ENCODE results near the gene RASA3.

Gene RASA3

DNA sequence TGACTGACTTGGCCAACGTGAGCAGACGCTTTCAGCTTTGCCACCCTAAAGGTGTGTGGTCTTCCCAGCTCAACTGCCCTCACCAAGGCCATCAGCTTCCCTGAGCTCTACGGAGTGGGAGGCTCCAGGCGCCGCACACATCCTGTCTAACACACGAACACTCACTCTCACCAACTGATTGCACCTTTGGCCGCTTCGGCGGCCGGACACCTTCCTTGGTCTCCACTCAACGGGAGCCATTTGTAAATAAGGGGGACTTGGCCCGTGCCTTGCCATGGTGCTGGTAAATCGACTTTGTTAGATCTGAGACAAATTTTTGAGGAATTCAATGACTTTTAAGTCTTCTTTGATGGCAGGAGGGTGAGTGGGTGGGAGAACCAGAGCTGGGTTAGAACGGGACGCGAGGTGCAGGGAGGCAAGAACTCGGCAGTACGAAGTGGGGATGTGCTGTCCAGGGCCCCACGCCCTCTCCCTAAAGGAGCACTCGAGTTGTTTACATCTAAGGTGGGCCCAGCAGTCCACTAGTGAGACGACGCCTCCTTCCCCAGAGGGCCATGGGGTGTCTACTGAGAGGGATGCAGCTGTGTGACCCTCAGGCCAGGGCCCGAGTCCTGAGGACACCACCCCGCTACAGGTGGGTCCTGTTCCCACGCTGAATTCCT, 163.0 kb downstream of the RASA3 start:
- H2AFZ ChIP-seq (ENCODE audit: low read depth, low read length), result no peak overlapping the region
- H3K79me2 ChIP-seq (ENCODE audit: low read length), result no peaks in the 10 kb centered on the region
- H3K27me3 ChIP-seq (ENCODE audit: low read depth, low read length), result no peaks in the 10 kb centered on the region
- H3K4me2 ChIP-seq (ENCODE audit: low read length), result no peak overlapping the region
- H3K9me3 ChIP-seq (ENCODE audit: insufficient read depth, low read length), result peaks cover 5% of the 10 kb centered on the region; the same call in 1 of the 2 replicates
- no peak overlapping the region for H3K9ac ChIP-seq (ENCODE audit: low read length)
- no peaks in the 10 kb centered on the region for H4K20me1 ChIP-seq (ENCODE audit: insufficient read depth, low read length)
- no peaks in the 10 kb centered on the region for H3K36me3 ChIP-seq (replicated peaks; ENCODE audit: low read depth, low read length)
- H3K4me3 ChIP-seq (ENCODE audit: low read length), result no peak overlapping the region
- H3K4me1 ChIP-seq (ENCODE audit: low read length), result no peaks in the 10 kb centered on the region
- H3K27ac ChIP-seq (ENCODE audit: low read length), result no peak overlapping the region
- no peak for TF ChIP-seq EZH2phosphoT487 (IDR thresholded peaks at IDR 0.05; ENCODE audit: low read depth)
- TF ChIP-seq, protein P1, sequence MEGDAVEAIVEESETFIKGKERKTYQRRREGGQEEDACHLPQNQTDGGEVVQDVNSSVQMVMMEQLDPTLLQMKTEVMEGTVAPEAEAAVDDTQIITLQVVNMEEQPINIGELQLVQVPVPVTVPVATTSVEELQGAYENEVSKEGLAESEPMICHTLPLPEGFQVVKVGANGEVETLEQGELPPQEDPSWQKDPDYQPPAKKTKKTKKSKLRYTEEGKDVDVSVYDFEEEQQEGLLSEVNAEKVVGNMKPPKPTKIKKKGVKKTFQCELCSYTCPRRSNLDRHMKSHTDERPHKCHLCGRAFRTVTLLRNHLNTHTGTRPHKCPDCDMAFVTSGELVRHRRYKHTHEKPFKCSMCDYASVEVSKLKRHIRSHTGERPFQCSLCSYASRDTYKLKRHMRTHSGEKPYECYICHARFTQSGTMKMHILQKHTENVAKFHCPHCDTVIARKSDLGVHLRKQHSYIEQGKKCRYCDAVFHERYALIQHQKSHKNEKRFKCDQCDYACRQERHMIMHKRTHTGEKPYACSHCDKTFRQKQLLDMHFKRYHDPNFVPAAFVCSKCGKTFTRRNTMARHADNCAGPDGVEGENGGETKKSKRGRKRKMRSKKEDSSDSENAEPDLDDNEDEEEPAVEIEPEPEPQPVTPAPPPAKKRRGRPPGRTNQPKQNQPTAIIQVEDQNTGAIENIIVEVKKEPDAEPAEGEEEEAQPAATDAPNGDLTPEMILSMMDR (IDR thresholded peaks at IDR 0.05; ENCODE audit: low read depth, low read length), result no peak

DNA sequence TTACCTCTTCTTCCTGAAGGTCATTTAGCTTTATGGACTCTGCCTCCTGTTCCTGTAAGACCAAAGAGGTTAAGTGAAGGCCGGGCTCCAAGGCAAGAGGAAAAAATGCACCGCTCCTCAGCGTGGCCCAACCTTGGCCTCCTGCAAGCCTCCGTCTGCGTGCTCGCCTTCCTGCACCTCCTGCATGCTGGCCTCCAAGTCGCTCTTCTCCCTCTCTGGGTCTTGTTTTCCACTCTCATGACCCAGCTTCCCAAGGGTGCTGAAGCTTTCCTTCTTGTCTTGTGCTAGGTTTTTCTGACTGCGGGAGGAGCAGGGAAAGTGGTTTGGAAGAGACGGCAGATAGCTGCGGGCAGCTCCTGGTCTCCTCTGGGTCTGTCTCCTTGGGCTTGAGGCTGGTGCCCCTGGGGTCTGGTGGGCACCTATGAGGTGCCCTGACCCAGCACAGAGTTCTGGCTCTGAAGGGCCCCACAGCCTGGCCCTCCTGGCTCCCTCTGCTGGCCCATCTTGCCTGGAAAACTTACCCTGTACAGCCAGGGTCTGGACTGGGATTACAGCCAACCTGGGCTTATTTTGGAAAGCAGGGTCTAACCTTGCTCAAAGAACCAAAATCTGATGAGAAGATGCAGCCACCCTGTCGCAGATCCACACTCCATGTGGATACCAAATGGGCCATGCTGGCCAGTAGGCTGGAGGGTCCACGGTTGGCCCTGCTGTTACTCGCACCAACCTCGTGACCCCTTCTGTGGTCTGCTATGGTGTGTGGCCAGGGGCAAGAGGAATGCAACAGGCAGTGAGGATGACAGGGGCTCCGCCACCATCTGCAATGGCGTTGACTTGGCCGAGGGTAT, 163.7 kb downstream of the RASA3 start:
- no peaks in the 10 kb centered on the region for H3K27me3 ChIP-seq (ENCODE audit: low read depth, low read length)
- no peak overlapping the region for H2AFZ ChIP-seq (ENCODE audit: low read depth, low read length)
- no peaks in the 10 kb centered on the region for H3K4me1 ChIP-seq (ENCODE audit: low read length)
- H3K4me3 ChIP-seq (ENCODE audit: low read length), result no peak overlapping the region
- H3K27ac ChIP-seq (ENCODE audit: low read length), result no peak overlapping the region
- H4K20me1 ChIP-seq (ENCODE audit: insufficient read depth, low read length), result no peaks in the 10 kb centered on the region
- H3K36me3 ChIP-seq (replicated peaks; ENCODE audit: low read depth, low read length), result no peaks in the 10 kb centered on the region
- TF ChIP-seq, protein P1 (IDR thresholded peaks at IDR 0.05; ENCODE audit: low read depth, low read length), result no peak
- TF ChIP-seq EZH2phosphoT487 (IDR thresholded peaks at IDR 0.05; ENCODE audit: low read depth), result no peak
- H3K9ac ChIP-seq (ENCODE audit: low read length), result no peak overlapping the region
- no peak overlapping the region for H3K4me2 ChIP-seq (ENCODE audit: low read length)
- peaks cover 5% of the 10 kb centered on the region; the same call in 1 of the 2 replicates for H3K9me3 ChIP-seq (ENCODE audit: insufficient read depth, low read length)
- no peaks in the 10 kb centered on the region for H3K79me2 ChIP-seq (ENCODE audit: low read length)

DNA sequence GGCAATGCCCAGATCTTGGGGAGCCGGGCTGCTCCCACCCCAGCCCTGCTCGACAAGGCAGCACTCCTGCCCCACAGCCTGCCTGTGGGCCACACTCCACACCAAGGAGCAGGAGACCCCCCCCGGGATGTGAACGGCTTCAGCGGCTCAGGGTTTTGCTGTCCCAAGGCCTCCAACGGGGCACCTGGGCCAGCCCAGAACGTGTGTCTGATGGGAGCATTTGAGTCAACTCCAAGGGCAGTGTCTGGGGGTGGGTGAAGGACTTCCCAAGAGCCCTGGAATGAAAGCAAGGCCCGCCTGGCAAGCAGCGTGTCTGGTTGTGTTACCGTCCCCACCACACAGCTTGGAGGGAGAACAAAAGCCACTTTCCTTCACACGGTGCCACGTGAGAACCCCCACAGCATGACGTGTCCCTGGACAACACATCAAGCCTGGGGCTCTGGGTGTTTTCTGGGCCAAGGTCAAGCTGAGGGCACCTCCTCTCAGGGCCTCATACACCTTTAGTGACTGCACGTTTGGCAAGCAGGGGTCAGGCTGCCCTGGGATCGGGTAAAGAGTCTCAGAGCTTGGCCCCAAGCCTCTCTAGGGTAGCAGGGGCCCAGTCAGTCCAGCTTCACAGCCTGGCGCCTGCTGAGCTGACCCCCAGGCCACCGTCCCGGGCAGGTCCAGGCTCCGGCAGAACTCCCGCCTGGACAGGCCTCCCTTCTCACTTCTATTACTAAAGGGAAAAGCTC, 164.5 kb downstream of the RASA3 start:
- H3K27me3 ChIP-seq (ENCODE audit: low read depth, low read length), result no peaks in the 10 kb centered on the region
- no peak overlapping the region for H3K9ac ChIP-seq (ENCODE audit: low read length)
- H3K9me3 ChIP-seq (ENCODE audit: insufficient read depth, low read length), result peaks cover 5% of the 10 kb centered on the region; the same call in 1 of the 2 replicates
- no peak for TF ChIP-seq EZH2phosphoT487 (IDR thresholded peaks at IDR 0.05; ENCODE audit: low read depth)
- TF ChIP-seq, protein P1 (IDR thresholded peaks at IDR 0.05; ENCODE audit: low read depth, low read length), result no peak
- H4K20me1 ChIP-seq (ENCODE audit: insufficient read depth, low read length), result no peaks in the 10 kb centered on the region
- H2AFZ ChIP-seq (ENCODE audit: low read depth, low read length), result no peak overlapping the region
- H3K36me3 ChIP-seq (replicated peaks; ENCODE audit: low read depth, low read length), result no peaks in the 10 kb centered on the region
- H3K27ac ChIP-seq (ENCODE audit: low read length), result no peak overlapping the region
- H3K79me2 ChIP-seq (ENCODE audit: low read length), result no peaks in the 10 kb centered on the region
- H3K4me3 ChIP-seq (ENCODE audit: low read length), result no peak overlapping the region
- no peaks in the 10 kb centered on the region for H3K4me1 ChIP-seq (ENCODE audit: low read length)
- no peak overlapping the region for H3K4me2 ChIP-seq (ENCODE audit: low read length)

Measured in OCI-LY3 (cell line).